Measurements from ENCODE around the gene NTRK2. TPM values are rescaled to one million over a fixed set of nuclear protein-coding genes. Genes with fewer than 3 reads are reported as not detected.
"Not testable (repeated sequence)": the region's sequence is repeated elsewhere in the genome, so short reads cannot be mapped to it uniquely, and the experiment has no call there.

NTRK2 gene
- total RNA-seq, 1 donor from 2014 or later: 1.5 TPM

- DNase-seq (ENCODE audit: low read depth): no peak
- Histone ChIP-seq H3K4me3 (ENCODE audit: low read depth, low read length) (no peak overlapping the region), H3K36me3 (ENCODE audit: control insufficient read depth, insufficient read depth, low read length) (no peaks in the 10 kb centered on the region), H3K27me3 (ENCODE audit: control insufficient read depth, insufficient read depth, low read length) (no peaks in the 10 kb centered on the region)
- TF ChIP-seq CTCF (IDR thresholded peaks at IDR 0.05; ENCODE audit: insufficient read depth, low read length, poor library complexity, severe bottlenecking): no peak
Observed at GRCh38 chr9:85062385-85063022, 393.0 kb downstream of the NTRK2 start.

- no peak for DNase-seq (ENCODE audit: low read depth)
- H3K27me3 ChIP-seq (ENCODE audit: control insufficient read depth, insufficient read depth, low read length): no peaks in the 10 kb centered on the region
- no peak overlapping the region for H3K4me3 ChIP-seq (ENCODE audit: low read depth, low read length)
- H3K36me3 ChIP-seq (ENCODE audit: control insufficient read depth, insufficient read depth, low read length): no peaks in the 10 kb centered on the region
- TF ChIP-seq CTCF (IDR thresholded peaks at IDR 0.05; ENCODE audit: insufficient read depth, low read length, poor library complexity, severe bottlenecking): no peak
Observed at GRCh38 chr9:85064811-85065371, 395.4 kb downstream of the NTRK2 start.

GRCh38 chr9:85067792-85068191 is 398.3 kb downstream of the NTRK2 start:
- no peak overlapping the region for H3K4me3 ChIP-seq (ENCODE audit: low read depth, low read length)
- no peaks in the 10 kb centered on the region for H3K36me3 ChIP-seq (ENCODE audit: control insufficient read depth, insufficient read depth, low read length)
- no peak for DNase-seq (ENCODE audit: low read depth)
- no peaks in the 10 kb centered on the region for H3K27me3 ChIP-seq (ENCODE audit: control insufficient read depth, insufficient read depth, low read length)
- no peak for TF ChIP-seq CTCF (IDR thresholded peaks at IDR 0.05; ENCODE audit: insufficient read depth, low read length, poor library complexity, severe bottlenecking)

- DNase-seq (ENCODE audit: low read depth); H3K27me3 ChIP-seq (ENCODE audit: control insufficient read depth, insufficient read depth, low read length); H3K36me3 ChIP-seq (ENCODE audit: control insufficient read depth, insufficient read depth, low read length); H3K4me3 ChIP-seq (ENCODE audit: low read depth, low read length): not testable (repeated sequence)
Observed at GRCh38 chr9:85069421-85069820, 399.9 kb downstream of the NTRK2 start.

Data from kidney epithelial cell (primary cell).